Stimulated activated CD8-positive, alpha-beta memory T cell treated with anti-CD3 and anti-CD28 coated beads, Interleukin-15, amount 100 ng/mL, for 4 hours (primary cell): Measurements from ENCODE around the gene PACC1.
A peak's percentile ranks its signal among the peaks of the same experiment; 100 is the strongest.
"Not testable (repeated sequence)": the region's sequence is repeated elsewhere in the genome, so short reads cannot be mapped to it uniquely, and the experiment has no call there.

Experiments
- DNase-seq, 2 donors: peaks; one replicate each; pipeline ENCODE4 v3.0.0-alpha.2; 2020; ENCODE audit warnings: low read depth in 2 of 2

The PACC1 gene

DNA sequence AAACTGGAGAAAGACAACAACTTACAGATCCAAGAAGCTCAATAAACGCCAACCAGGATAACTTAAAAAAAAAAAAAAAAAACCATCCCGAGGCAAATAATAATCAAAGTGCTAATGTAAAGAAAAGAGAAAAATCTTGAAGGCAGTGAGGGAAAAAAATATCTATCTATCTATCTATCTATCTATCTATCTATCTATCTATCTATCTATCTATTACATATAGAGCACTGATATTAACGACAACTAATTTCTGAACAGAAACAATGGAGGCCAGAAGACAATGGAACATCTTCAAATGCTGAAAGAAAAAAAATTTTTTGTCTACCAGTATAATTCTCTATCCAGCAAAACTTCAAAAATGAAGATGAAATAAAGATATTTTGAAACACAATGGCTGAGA lies 18.0 kb downstream of the PACC1 start:
- no peak for DNase-seq

DNA sequence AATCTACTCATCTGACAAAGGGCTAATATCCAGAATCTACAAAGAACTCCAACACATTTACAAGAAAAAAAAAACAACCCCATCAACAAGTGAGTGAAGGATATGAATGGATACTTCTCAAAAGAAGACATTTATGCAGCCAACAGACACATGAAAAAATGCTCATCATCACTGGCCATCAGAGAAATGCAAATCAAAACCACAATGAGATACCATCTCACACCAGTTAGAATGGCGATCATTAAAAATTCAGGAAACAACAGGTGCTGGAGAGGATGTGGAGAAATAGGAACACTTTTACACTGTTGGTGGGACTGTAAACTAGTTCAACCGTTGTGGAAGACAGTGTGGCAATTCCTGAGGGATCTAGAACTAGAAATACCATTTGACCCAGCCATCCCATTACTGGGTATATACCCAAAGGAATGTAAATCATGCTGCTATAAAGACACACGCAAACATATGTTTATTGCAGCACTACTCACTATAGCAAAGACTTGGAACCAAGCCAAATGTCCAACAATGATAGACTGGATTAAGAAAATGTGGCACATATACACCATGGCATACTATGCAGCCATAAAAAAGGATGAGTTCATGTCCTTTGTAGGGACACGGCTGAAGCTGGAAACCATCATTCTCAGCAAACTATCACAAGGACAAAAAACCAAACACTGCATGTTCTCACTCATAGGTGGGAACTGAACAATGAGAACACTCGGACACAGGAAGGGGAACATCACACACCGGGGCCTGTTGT lies 18.8 kb downstream of the PACC1 start:
- not testable (repeated sequence) for DNase-seq

DNA sequence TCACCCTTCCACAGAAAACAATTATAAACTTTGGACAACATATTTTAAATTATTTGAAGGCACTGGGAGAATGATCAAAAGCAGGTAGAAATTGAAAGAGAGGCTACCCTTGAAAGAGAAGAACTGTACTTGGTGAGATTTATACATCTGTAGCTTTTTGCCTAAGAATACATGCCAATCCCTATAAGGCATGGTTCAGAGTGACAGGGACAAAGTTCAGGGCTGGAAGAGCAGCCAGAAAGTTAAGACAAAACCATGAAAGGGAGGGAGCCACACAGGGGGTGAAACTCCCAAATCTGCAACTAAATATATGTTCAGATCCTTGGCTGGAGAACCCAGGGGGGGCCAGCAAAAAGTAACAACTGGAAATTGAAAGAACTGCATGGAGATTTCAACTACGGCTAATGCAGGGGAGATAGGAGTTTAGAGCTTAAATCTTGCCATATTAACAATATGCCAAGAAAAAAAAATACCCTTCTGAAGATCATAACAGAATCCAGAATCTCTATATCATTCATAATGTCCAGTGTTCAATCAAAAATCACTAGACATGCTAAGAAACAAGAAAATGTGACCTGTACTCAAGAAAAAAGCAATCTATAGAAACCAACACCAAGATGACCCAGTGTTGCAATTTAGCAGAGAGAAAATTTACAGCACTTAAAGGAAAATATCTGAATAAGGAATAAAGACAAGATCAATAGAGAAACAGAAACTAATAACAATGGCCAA lies 25.5 kb downstream of the PACC1 start:
- no peak for DNase-seq

DNA sequence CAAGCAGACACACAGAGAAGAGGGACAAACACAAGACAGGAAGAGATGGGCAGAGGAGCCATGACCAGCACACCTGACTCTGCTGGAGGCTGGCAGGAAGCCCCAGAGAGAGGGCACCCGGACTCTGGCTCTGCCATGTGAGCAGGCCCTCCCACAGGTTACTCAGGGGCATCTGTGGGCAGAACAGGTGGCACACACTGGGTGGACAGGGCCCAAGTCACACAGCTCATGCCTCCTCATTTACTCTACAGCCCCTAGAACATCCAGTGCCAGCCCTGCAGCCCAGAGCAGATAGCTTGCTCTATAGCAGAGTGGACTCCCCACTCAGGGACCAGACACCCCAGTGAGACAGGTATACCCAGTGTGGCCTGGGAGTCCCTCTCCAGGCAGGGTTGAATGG lies 28.7 kb downstream of the PACC1 start:
- no peak for DNase-seq

DNA sequence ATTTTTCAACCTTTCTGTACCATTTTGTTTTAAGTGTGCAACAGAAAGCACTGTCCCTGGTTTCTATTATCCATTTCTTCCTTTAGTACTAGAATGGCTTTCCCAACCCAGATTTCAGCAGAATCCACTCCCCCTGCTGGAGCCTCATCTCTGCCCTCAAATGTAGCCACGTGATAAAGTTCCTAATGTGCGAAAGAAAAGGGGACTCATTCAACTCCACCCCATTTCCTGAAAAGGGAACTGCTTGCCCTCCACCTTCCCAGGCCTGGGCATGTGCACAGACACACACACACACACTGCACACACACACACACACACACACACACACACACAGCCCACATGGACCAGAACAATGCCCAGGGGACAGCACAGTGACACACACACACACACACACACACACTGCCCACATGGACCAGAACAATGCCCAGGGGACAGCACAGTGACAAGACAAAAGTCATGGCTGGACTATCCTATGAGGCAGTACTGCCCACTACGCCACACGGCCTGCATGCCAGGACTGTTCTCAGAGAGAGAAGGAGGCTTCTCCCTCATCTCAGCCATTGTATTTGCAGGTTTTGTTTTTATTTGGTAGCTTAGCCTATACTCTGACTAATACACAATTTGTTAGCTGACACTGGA lies 33.2 kb downstream of the PACC1 start:
- no peak for DNase-seq

DNA sequence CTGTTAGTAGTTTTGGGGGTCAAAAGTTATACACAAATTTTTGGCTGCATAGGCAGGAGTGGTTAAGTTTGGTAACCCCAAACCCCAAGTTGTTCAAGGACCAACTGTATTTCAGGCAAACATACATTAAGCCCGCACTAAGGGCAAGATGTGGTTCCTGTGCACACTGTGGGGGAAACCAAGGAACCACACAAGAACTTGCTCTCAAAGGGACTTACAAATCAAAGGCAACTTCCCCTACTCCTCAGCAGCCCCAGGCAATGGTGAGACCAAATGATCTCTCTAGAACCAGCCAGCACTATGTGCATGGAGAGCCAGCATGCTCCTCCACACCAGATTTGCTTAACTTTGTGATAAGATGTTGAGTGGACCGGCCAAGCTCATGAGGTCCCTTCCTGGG lies 35.3 kb downstream of the PACC1 start:
- no peak for DNase-seq

DNA sequence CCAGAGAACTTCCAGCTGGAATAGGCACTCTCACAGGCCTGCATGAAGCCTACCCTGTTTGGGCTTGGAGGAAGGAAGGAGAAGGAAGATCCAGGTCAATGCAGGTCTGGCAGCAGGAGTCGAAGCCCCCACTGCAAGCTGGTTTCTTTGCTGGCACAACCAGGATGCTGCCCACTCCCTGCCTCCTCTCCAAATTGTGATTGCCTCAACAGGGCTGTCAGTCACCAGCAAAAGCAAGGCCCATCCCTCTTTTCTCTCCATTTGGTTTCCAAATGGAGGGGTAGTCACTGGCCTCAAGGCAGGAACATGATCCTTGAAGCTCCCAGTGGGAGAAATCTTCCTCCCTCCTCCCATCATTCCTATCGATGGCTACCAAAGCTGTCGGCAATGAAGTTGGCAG lies 37.0 kb downstream of the PACC1 start:
- DNase-seq: no peak

DNA sequence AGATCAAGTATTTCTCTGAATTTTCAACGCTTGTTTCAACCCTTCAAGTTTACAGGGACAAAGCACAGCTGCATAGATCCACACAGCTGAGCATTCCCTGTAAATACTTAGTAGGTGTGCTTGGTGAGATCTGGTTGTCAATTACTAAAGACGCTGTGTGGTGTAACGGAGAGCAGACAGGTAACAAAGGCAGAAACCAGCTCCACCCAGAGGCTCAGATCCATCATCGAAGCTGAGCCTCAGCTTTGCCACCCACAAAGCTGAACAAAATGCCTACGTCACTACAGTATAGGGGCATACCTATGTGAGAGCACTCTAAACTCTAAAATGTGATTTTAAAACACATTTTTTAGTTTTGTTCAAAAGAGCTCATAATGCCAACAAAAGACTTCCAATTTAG lies 38.7 kb downstream of the PACC1 start:
- DNase-seq: no peak

DNA sequence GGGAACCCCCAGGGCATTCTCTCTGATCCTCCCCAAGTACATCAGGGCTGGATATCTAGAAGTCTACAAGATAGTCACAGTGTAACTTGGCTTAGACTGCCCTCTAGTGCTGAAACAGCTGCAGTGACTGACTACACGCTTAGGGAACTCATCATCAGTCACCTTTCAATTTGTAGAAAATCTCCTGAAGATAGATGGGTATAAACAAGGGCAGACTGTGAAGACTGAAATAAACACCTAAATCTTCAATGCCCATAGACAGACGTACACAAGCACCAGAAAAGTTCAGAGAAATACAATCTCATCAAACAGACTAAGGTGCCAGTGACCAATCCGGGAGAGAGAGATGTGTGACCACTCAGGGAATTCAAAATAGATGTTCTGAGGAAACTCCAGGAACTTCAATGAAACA lies 46.6 kb downstream of the PACC1 start:
- peak in 1 of 2 donors; percentile 19 for DNase-seq

DNA sequence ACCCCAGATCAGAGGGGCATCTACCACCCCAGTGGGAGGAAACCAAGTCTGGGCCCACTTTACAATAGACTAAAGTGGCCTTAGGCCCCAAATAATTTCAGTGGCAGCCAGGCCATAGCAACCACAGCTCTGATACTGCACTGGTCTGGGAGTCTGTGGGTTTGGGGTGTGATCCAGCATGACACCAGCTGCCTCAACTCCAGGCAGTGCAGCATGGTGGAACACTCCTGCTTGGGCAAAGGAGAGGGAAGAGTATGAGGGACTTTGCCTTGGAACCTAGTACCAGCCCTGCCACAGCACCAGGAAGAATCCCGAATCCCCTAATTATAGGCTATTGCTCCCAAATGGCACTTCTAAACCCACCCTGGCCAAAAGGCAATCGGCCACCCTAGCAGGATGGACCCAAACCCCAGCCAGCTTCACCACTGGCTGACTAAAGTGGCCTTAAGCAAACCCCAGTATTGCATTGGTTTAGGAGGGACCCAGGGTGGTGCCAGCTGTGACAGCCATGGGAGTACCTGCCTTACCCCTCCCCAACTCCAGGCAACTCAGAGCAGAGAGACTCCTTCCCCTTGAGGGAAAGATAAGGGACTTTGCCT lies 47.1 kb downstream of the PACC1 start:
- DNase-seq: no peak

DNA sequence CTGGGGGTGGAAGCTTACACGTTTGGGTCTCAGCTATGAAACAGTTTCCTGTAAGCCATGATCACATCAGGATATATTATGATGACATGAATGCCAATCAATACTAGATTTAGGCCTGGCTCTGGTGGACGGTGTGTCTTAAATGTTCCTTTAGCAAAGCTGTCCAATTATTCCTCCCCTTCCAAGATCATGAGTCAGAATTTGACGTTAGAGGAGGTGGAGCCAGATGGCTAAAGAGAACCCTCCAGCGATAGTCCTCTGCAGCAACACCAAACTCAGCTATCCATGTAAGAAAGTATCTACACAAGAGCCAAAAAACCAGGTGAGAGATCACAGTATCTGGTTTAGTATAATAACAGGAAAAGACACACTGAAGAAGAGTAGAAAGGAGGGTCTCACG lies 47.8 kb downstream of the PACC1 start:
- no peak for DNase-seq

DNA sequence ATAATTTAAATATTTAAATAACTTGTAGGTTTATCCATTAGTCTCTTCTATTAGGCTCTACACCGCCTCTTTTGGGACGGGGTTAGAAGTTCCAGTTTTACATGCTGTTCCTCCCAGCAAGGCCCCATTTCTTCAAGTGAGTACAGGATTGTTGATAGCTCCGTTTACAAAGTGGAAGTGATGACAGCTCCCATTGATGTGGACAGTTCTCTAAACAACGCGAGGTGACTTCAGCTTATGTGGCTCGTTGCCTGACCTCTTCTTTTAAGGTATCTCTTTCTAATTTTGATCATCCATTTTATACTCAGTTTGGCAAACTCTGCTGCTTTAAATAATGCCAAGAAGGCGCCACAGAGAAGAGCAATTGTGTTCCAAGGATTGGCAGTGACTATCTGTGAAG lies 49.7 kb downstream of the PACC1 start:
- no peak for DNase-seq

DNA sequence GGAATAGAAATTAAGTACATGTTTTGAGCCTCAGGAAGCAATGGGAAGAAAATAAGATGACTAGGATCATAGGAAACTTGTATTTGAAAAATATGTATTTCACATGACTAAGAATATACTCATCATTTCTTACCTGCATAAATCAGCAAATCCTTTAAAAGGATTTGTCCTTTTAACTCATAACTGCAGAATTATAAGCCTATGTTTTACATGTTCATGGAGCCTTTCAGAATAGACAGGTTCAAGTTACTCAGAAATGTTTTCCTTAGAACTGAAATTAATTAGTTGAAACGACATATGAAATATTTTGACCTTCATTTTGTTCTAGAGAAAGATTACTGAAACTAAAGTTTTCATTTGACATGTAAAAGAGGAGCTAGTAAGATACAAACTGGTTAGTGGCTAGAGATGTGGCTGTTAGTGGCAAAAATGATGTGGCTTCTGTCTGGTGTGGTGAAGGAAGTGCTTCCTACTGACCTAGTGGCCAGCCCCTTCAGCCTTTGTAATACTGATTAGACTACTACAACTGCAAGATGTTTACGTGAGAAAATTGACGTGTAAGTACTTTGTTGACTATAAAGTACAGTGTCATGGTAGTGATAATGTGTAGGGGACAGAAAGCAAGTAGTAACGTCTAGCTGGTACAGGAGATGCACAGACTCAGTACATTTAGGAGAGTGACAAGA lies 54.7 kb downstream of the PACC1 start:
- DNase-seq: no peak

DNA sequence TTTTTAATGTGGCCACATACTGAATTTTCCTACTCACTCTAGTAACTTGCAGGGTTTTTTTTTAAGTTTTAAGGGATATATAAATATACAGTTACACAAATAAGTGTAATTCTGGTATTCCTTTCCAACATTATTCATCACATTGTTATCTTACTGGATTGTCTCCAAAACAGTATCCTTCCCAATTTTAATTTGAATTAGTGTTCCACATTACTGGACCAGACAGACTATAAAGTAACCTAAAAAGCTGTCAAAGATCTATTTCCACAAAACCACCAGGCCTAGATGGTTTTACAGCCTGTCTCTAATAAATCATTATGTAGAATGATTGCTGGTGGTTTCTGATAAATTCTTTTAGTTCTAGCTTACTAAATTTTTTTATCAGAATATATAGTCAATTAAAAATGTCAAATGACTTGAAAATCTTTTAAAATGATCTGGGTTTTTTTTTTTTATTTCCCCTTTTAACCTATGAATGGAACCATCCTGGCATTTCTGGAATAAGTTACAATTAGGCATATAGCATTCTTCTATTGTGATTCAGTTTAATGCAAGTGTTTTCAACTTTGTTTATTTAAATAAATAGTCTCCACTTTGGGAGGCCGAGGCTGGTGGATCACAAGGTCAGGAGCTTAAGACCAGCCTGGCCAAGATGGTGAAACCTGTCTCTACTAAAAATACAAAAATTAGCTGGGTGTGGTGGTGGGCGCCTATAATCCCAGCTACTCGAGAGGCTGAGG lies 59.3 kb downstream of the PACC1 start:
- DNase-seq: no peak

DNA sequence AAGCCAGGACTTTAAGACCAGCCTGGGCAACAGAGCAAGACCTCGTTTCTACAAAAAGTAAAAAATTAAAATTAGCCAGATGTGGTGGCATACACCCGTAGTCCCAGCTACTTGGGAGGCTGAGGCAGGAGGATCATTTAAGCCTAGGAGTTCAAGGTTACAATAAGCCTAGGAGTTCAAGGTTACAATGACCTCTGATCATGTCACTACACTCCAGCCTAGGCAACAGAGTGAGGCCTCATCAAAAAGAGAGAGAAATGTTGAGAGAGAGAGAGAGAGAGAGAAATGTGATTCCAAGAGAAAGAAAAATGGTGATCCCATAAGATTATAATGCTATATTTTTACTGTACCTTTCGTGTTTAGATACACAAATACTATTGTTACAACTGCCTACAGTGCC lies 60.2 kb downstream of the PACC1 start:
- DNase-seq: no peak

DNA sequence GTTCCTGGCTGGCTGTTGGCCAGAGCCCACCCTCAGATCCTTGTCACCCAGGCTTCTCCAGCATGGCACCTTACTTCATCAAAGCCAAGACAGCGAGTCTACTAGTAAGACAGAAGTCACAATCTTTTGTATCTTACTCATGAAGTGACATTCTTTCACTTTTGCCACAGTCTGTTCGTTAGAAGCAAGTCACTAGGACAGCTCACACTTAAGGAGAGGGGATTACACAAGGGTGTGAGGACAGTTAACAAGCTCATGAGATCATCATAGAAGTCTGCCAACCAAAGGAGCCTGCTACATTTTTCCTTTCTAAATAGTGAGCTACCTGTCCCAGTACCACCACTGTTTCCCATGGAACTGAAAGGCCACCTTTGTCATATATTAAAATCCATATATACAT lies 61.5 kb downstream of the PACC1 start:
- no peak for DNase-seq

DNA sequence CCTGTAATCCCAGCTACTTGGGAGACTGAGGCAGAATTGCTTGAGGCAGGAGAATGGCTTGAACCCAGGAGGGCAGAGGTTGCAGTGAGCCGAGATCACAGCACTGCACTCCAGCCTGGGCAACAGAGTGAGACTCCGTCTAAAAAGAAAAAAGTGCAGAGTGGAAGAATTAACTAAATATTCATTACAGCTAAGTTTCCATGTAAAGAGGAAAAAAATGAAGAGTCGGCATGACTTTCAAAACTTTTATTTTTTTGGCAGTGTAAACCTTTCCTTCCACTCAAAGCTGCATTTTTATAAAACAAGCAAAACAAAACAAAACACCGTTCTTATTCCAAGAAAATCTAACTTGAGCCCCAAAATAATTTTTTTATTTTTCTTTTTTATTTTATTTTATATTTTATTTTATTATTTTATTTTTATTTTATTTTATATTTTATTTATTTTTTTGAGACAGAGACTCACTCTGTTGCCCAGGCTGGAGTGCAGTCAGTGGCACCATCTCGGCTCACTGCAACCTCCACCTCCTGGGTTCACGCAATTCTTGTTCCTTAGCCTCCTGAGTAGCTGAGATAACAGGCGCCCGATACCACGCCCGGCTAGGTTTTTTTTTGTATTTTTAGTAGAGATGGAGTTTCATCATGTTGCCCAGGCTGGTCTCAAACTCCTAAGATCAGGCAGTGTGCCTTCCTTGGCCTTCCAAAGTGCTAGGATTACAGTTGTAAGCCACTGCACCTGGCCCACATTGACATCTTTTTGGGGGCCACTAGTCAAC lies 62.9 kb downstream of the PACC1 start:
- no peak for DNase-seq

DNA sequence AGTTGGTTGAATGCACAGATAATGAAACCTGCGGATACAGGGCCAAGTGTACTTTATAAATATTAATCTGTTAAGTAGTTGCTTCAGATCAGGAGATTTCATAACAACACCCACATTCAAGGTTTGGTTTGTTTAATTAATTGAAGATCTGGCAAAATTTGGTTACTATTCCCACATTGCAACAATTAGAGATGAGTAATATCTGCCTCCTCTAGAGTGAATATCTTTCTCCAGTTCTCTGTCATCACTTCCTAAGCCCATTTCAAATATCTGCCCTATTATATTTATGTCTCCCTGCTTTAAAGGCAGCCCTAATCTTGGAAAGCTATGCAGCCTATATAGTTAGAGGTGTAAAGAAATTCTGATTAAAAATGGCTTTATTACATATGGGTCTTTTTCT lies 68.1 kb downstream of the PACC1 start:
- no peak for DNase-seq

DNA sequence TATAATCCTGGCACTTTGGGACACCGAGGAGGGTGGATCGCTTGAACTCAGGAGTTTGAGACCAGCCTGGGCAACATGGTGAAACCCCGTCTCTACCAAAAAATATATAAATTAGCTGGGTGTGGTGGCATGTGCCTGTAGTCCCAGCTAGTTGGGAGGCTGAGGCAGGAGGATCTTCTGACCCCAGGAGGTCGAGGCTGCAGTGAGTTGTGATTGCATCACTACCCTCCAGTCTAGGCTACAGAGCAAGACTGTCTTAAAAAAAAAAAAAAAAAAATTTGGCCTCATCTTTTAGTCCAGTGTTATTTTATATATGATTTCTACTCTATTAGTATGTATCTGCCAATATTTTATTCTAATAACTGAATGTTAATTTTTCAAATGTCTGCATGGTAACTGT lies 69.8 kb downstream of the PACC1 start:
- no peak for DNase-seq

DNA sequence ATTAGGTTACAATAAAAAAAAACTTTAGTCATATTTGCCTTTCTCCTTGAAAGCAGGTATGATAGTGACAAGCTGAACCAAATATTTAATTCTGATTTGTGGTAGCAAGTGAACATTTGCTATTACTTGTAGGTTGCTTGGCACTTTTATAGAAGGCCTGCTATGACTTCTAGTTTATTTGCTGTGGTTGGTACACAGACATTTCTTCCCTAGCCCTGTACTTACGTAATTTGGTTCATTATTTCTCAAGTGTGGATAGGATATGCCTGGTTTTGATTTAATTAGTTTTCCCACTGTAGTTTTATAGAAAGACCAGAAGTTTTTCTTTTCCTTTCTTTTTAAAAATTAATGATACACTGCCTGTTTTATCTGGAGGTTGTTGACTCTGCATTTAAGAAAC lies 73.6 kb downstream of the PACC1 start:
- no peak for DNase-seq

DNA sequence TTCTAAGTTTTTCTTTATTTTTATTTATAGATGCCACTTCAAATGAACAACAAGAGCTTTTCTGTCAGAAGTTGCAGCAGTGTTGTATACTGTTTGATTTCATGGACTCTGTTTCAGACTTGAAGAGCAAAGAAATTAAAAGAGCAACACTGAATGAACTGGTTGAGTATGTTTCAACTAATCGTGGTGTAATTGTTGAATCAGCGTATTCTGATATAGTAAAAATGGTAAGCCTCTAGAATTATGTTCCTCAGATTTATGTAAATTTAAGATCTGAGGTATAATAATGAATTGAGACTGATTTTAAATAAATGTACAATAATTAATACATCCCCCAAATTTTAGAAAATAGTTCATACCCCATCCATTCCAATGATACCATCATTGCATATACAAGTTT lies 85.6 kb downstream of the PACC1 start:
- no peak for DNase-seq
